Lung microvascular endothelial cell (primary cell): Measurements from ENCODE around the gene UBE2V1. TPM values are rescaled to one million over a fixed set of nuclear protein-coding genes. Genes with fewer than 3 reads are reported as not detected.
A peak's percentile ranks its signal among the peaks of the same experiment; 100 is the strongest.
"Not testable (repeated sequence)": the region's sequence is repeated elsewhere in the genome, so short reads cannot be mapped to it uniquely, and the experiment has no call there.

Source experiments
- DNase-seq, 2 donors: peaks; one replicate each; pipeline versions ENCODE4 v3.0.0 to v3.0.0-alpha.2; 2010; ENCODE audit warnings: low read depth in 2 of 2
- total RNA-seq: library from RNA; depleted of rRNA; stranded (reverse); fragments of >200 nt; gene quantifications from 2 replicates; pipeline ENCODE4 v1.2.1, GENCODE V29; 2014

UBE2V1 gene
- total RNA-seq, 1 donor from 2014 or later: 21.0 TPM

- no peak for DNase-seq
Measured at GRCh38 chr20:50097843-50098242, 15.1 kb downstream of the UBE2V1 start.

- DNase-seq: no peak
Measured at GRCh38 chr20:50096237-50096636, 16.7 kb downstream of the UBE2V1 start.

- DNase-seq: no peak
Measured at GRCh38 chr20:50095476-50096078, 17.4 kb downstream of the UBE2V1 start.

GRCh38 chr20:50094522-50094921, 18.4 kb downstream of the UBE2V1 start:
- no peak for DNase-seq

- peak in 1 of 2 donors; percentile 53 for DNase-seq
Measured at GRCh38 chr20:50093240-50093639, 19.7 kb downstream of the UBE2V1 start.

- DNase-seq: no peak
Measured at GRCh38 chr20:50092436-50092835, 20.5 kb downstream of the UBE2V1 start.

- DNase-seq: no peak
Measured at GRCh38 chr20:50089787-50090177, 23.2 kb downstream of the UBE2V1 start.

- DNase-seq: no peak
Measured at GRCh38 chr20:50089140-50089786, 23.7 kb downstream of the UBE2V1 start.

GRCh38 chr20:50088022-50088421, 24.9 kb downstream of the UBE2V1 start:
- no peak for DNase-seq

GRCh38 chr20:50085481-50086365, 27.2 kb downstream of the UBE2V1 start:
- DNase-seq: peak; percentile 72 to 80

GRCh38 chr20:50085146-50085480, 27.8 kb downstream of the UBE2V1 start:
- no peak for DNase-seq

GRCh38 chr20:50083034-50083433, 29.9 kb downstream of the UBE2V1 start:
- no peak for DNase-seq

GRCh38 chr20:50082056-50082455, 30.9 kb downstream of the UBE2V1 start:
- DNase-seq: not testable (repeated sequence)

- no peak for DNase-seq
Measured at GRCh38 chr20:50077818-50078601, 34.9 kb downstream of the UBE2V1 start.

- DNase-seq: no peak
Measured at GRCh38 chr20:50073500-50073899, 39.5 kb downstream of the UBE2V1 start.

GRCh38 chr20:50071039-50071888, 41.7 kb downstream of the UBE2V1 start:
- peak; percentile 77 to 88 for DNase-seq

GRCh38 chr20:50070361-50070760, 42.6 kb downstream of the UBE2V1 start:
- peak in 1 of 2 donors; percentile 21 for DNase-seq

GRCh38 chr20:50068041-50068651, 44.8 kb downstream of the UBE2V1 start:
- DNase-seq: no peak

- DNase-seq: no peak
Measured at GRCh38 chr20:50067461-50067860, 45.5 kb downstream of the UBE2V1 start.

- no peak for DNase-seq
Measured at GRCh38 chr20:50067018-50067417, 45.9 kb downstream of the UBE2V1 start.
